HepG2 (cell line): ENCODE data around the gene OR5A1. TPM values are rescaled to one million over a fixed set of nuclear protein-coding genes. Genes with fewer than 3 reads are reported as not detected.

Experiments used
- ATAC-seq: fragments of 200-7000 bp; cut with Tn5 transposase; 3 replicates; pipeline ENCODE4 v1.9.1; 2020; ENCODE audit warnings: mild to moderate bottlenecking, moderate library complexity
- BruUV-seq: library from RNA; stranded (reverse); fragments of 400-500 nt; replicated peaks from 2 replicates; lab custom pipeline; 2021; lab: Mats Ljungman, UMichigan
- CTCF ChIA-PET: fragments of 300-600 bp; formaldehyde crosslinking; extraction: SDS; loops from one replicate; lab custom pipeline; 2021; ENCODE audit warnings: low total read pairs, inconsistent platforms, low intra/inter-chr PET ratio; lab: Yijun Ruan, JAX
- POLR2A ChIA-PET: fragments of 350-600 bp; sonication (Branson Sonifier 250); formaldehyde crosslinking; loops from one replicate; lab custom pipeline; 2020; ENCODE audit warnings: antibody characterized with exemption, inconsistent platforms; lab: Yijun Ruan, JAX
- DNase-seq: peaks from one replicate; pipeline ENCODE4 v3.0.0-alpha.2; 2015; ENCODE audit warnings: low spot score
- FAIRE-seq: peaks from 3 replicates; lab custom pipeline; 2011; peaks lifted over from hg19 to GRCh38; lab: Jason Lieb, UNC
- H2AFZ ChIP-seq: one replicate; pipeline ENCODE4 v1.6.1; 2011; ENCODE audit warnings: low read length, inconsistent platforms
- H3K27ac ChIP-seq: fragments of 300-600 bp; 3 replicates; pipeline ENCODE4 v1.8.0; 2011; ENCODE audit warnings: mixed run types, mild to moderate bottlenecking, mixed read lengths, low read length, inconsistent platforms; ENCODE audit not compliant: insufficient read depth; ENCODE audit errors: extremely low read length
- H3K27me3 ChIP-seq, 2 experiments: fragments of 200-600 bp in 1 of 2; 2 replicates in 1 of 2; 3 replicates in 1 of 2; pipeline versions ENCODE4 v1.6.0 to v1.8.0; 2011; ENCODE audit warnings: low read length in 2 of 2, mild to moderate bottlenecking in 2 of 2, moderate library complexity in 2 of 2, inconsistent platforms in 1 of 2; ENCODE audit not compliant: insufficient read depth in 2 of 2, control insufficient read depth in 1 of 2
- H3K36me3 ChIP-seq, 2 experiments: fragments of 200-600 bp in 1 of 2; replicated peaks in 1 of 2; 2 replicates in 1 of 2; 3 replicates in 1 of 2; pipeline versions ENCODE4 v1.5.1 to v1.8.0; 2011; ENCODE audit warnings: low read length in 2 of 2, inconsistent platforms in 1 of 2; ENCODE audit not compliant: insufficient read depth in 2 of 2, control insufficient read depth in 1 of 2
- H3K4me1 ChIP-seq: 2 replicates; pipeline ENCODE4 v1.5.1; 2012; ENCODE audit warnings: low read length, inconsistent platforms; ENCODE audit not compliant: insufficient read depth
- H3K4me2 ChIP-seq: 2 replicates; pipeline ENCODE4 v1.6.0; 2011; ENCODE audit warnings: low read depth, low read length, inconsistent platforms
- H3K4me3 ChIP-seq, 3 experiments: fragments of 200-600 bp in 1 of 3; sonication (generic), shearing (Covaris generic) in 1 of 3; replicated peaks in 1 of 3; 2 replicates each; pipeline ENCODE4 v1.5.1; 2011 to 2016; ENCODE audit warnings: low read length in 3 of 3, inconsistent platforms in 2 of 3, low read depth in 2 of 3, mild to moderate bottlenecking in 2 of 3, control low read depth in 1 of 3, mixed read lengths in 1 of 3; ENCODE audit not compliant: insufficient read depth in 1 of 3
- H3K79me2 ChIP-seq: one replicate; pipeline ENCODE4 v1.6.1; 2011; ENCODE audit warnings: low read length, inconsistent platforms; ENCODE audit not compliant: insufficient read depth
- H3K9ac ChIP-seq: 2 replicates; pipeline ENCODE4 v1.6.0; 2011; ENCODE audit warnings: mild to moderate bottlenecking, low read depth, low read length, inconsistent platforms; ENCODE audit not compliant: insufficient read depth
- H3K9me3 ChIP-seq: 2 replicates; pipeline ENCODE4 v1.5.1; 2012; ENCODE audit warnings: mild to moderate bottlenecking, low read length
- H4K20me1 ChIP-seq: 2 replicates; pipeline ENCODE4 v1.6.0; 2011; ENCODE audit warnings: inconsistent platforms, mild to moderate bottlenecking, low read length, moderate library complexity; ENCODE audit not compliant: insufficient read depth
- CEBPG ChIP-seq: IDR thresholded peaks from 2 replicates; pipeline ENCODE4 v1.6.1; 2016
- SMC3 ChIP-seq: IDR thresholded peaks from 2 replicates; pipeline ENCODE4 v1.6.1; 2011; ENCODE audit warnings: low read length, improper control_type of control experiment
- STAG1 ChIP-seq: sonication (generic); formaldehyde crosslinking; IDR thresholded peaks from 2 replicates; pipeline ENCODE4 v1.4.0; 2020; ENCODE audit warnings: missing genetic modification reagents
- WGBS: methylation state at CpG from one replicate; pipeline ENCODE4 v1.1.6; 2017; ENCODE audit warnings: low lambda C conversion rate; 5-methylcytosine and 5-hydroxymethylcytosine counted together
- in situ Hi-C: cut with HindIII; loops from 2 replicates; pipeline ENCODE4 v1.10.0; 2017; ENCODE audit warnings: low pct_unique_long_range_greater_than_20kb; ENCODE audit not compliant: extremely low pct_ligation_motif_present
- intact Hi-C: fragments of 100-400 bp; cut with micrococcal nuclease; formaldehyde crosslinking; loops from one replicate; pipeline ENCODE4 v1.10.0; 2022; ENCODE audit not compliant: unreplicated experiment
- polyA plus RNA-seq, 8 experiments: library from polyadenylated mRNA; depleted of rRNA in 3 of 8; stranded (reverse) in 7 of 8; unstranded in 1 of 8; fragments of >200 nt; fragmentation: Illumina TruSeq in 4 of 8; extraction: Trizol in 4 of 8; gene quantifications; 2 replicates each; pipeline versions ENCODE4 v1.2.1 to v1.2.3, GENCODE V29; 2011 to 2016; ENCODE audit warnings: low read depth in 4 of 8, missing spikeins in 1 of 8, mixed read lengths in 1 of 8; ENCODE audit not compliant: insufficient read depth in 1 of 8
- total RNA-seq, 5 experiments: library from RNA; depleted of rRNA; stranded (reverse); fragments of >200 nt; fragmentation: Illumina TruSeq; extraction: Trizol; gene quantifications; 2 replicates each; pipeline ENCODE4 v1.2.3, GENCODE V29; 2016; ENCODE audit warnings: low read depth in 1 of 5
- TF ChIP-seq, protein P1 (sequence below): sonication (generic); formaldehyde crosslinking; IDR thresholded peaks from 2 replicates; pipeline ENCODE4 v1.4.0; 2020; ENCODE audit warnings: missing genetic modification reagents
- TF ChIP-seq, protein P2 (sequence below): sonication (generic); formaldehyde crosslinking; IDR thresholded peaks from 2 replicates; pipeline ENCODE4 v1.5.0; 2020; ENCODE audit warnings: mild to moderate bottlenecking, missing genetic modification reagents, moderate library complexity

The OR5A1 gene
- total and polyA plus RNA-seq, 2 of the 13 experiments (the other 11 are each of a cell fraction or from before 2014, with no cell fraction given): not detected

DNA sequence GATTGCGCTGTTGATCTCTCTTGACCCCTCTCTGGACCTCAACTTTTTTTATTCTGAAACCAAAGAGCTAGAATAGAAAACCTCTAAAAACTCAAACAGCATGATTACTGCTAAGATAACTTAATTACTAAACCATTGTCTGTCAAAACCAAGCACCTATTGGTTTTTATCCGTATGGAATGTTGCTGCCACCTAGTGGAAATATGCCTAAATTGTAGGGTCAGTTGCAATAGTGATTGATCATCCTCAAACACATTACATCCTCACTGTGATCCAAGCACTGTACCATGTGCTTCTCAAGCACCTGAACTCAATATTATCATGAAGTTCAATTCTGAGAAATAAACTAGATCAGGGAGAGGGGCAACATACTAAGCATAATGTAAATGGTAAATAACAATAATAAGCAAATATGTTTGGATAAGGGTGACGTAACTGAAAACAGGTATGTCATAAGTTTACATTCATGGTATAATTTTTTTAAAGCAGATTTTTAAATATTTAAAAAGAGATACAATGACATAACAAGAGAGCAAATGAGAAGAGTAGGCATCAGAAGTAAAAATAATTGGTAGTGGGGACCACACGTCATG lies 6.2 kb upstream of the OR5A1 start:
- H3K4me2 ChIP-seq: no peak overlapping the region
- TF ChIP-seq, protein P1, sequence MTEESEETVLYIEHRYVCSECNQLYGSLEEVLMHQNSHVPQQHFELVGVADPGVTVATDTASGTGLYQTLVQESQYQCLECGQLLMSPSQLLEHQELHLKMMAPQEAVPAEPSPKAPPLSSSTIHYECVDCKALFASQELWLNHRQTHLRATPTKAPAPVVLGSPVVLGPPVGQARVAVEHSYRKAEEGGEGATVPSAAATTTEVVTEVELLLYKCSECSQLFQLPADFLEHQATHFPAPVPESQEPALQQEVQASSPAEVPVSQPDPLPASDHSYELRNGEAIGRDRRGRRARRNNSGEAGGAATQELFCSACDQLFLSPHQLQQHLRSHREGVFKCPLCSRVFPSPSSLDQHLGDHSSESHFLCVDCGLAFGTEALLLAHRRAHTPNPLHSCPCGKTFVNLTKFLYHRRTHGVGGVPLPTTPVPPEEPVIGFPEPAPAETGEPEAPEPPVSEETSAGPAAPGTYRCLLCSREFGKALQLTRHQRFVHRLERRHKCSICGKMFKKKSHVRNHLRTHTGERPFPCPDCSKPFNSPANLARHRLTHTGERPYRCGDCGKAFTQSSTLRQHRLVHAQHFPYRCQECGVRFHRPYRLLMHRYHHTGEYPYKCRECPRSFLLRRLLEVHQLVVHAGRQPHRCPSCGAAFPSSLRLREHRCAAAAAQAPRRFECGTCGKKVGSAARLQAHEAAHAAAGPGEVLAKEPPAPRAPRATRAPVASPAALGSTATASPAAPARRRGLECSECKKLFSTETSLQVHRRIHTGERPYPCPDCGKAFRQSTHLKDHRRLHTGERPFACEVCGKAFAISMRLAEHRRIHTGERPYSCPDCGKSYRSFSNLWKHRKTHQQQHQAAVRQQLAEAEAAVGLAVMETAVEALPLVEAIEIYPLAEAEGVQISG (CRISPR knock-in tag): no peak
- TF ChIP-seq SMC3 (peak; percentile 42; the same call in 1 of the 2 replicates), CEBPG (peak; percentile 46; the same call in 1 of the 2 replicates), STAG1 (CRISPR knock-in tag) (peak; percentile 79)
- TF ChIP-seq, protein P2, sequence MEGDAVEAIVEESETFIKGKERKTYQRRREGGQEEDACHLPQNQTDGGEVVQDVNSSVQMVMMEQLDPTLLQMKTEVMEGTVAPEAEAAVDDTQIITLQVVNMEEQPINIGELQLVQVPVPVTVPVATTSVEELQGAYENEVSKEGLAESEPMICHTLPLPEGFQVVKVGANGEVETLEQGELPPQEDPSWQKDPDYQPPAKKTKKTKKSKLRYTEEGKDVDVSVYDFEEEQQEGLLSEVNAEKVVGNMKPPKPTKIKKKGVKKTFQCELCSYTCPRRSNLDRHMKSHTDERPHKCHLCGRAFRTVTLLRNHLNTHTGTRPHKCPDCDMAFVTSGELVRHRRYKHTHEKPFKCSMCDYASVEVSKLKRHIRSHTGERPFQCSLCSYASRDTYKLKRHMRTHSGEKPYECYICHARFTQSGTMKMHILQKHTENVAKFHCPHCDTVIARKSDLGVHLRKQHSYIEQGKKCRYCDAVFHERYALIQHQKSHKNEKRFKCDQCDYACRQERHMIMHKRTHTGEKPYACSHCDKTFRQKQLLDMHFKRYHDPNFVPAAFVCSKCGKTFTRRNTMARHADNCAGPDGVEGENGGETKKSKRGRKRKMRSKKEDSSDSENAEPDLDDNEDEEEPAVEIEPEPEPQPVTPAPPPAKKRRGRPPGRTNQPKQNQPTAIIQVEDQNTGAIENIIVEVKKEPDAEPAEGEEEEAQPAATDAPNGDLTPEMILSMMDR: peak; percentile 79
- no peak overlapping the region for H3K27ac ChIP-seq
- peak; percentile 79 for FAIRE-seq
- ChIA-PET POLR2A (no interaction called here), CTCF (interaction anchor here (1.4 to 1.5 kb wide), 2 partner anchors 222 to 259 kb away, joined by 4 to 9 read pairs; partner anchors contain the start of gene DTX4)
- no peak overlapping the region for H3K4me3 ChIP-seq
- no peaks in the 10 kb centered on the region for H3K9me3 ChIP-seq
- intact Hi-C loops (loop anchor here (1.0 kb wide), 2 partner anchors 146 to 259 kb away; no protein-coding TSS in a partner anchor), in situ Hi-C loops (loop anchor here (5.0 kb wide), 1 partner anchor 223 kb away; no protein-coding TSS in a partner anchor)
- no peaks in the 10 kb centered on the region for H4K20me1 ChIP-seq
- no peaks in the 10 kb centered on the region for H3K79me2 ChIP-seq
- H3K9ac ChIP-seq: no peak overlapping the region
- 35% methylated on average over 4 of the region's 4 CpGs for WGBS
- H3K27me3 ChIP-seq: no peaks in the 10 kb centered on the region
- H3K4me1 ChIP-seq: no peaks in the 10 kb centered on the region
- no peaks in the 10 kb centered on the region for H3K36me3 ChIP-seq
- ATAC-seq: peak; percentile 73
- no peak overlapping the region for H2AFZ ChIP-seq
- no TSS peak for BruUV-seq
- DNase-seq: peak; percentile 53
